SK-N-DZ (cell line): ENCODE measurements around the gene FNBP1L.
"Not testable (repeated sequence)": the region's sequence is repeated elsewhere in the genome, so short reads cannot be mapped to it uniquely, and the experiment has no call there.

Source experiments
- DNase-seq: peaks from one replicate; pipeline ENCODE4 v3.0.0-alpha.2; 2015; ENCODE audit warnings: low spot score
- small RNA-seq, 2 experiments: library from RNA; depleted of rRNA; stranded (forward); fragments of <200 nt; gene quantifications; one replicate each; pipeline ENCODE3, GENCODE V24; 2014

Gene FNBP1L

GRCh38 chr1:93591291-93591675, 143.4 kb downstream of the FNBP1L start:
- DNase-seq = not testable (repeated sequence)

- peak; percentile 92 for DNase-seq
Observed at GRCh38 chr1:93591676-93592550, 144.0 kb downstream of the FNBP1L start.

GRCh38 chr1:93592551-93592949, 144.6 kb downstream of the FNBP1L start:
- DNase-seq = no peak

GRCh38 chr1:93593854-93594602, 146.1 kb downstream of the FNBP1L start:
- no peak for DNase-seq

- DNase-seq = no peak
Observed at GRCh38 chr1:93594603-93594880, 146.6 kb downstream of the FNBP1L start.

- DNase-seq = no peak
Observed at GRCh38 chr1:93595266-93595665, 147.3 kb downstream of the FNBP1L start.

GRCh38 chr1:93595743-93596142, 147.8 kb downstream of the FNBP1L start:
- DNase-seq = no peak

GRCh38 chr1:93596329-93597089, 148.6 kb downstream of the FNBP1L start:
- no peak for DNase-seq

- no peak for DNase-seq
Observed at GRCh38 chr1:93597709-93598108, 149.8 kb downstream of the FNBP1L start.

- DNase-seq = no peak
Observed at GRCh38 chr1:93598396-93598795, 150.5 kb downstream of the FNBP1L start.

- no peak for DNase-seq
Observed at GRCh38 chr1:93598861-93599439, 151.0 kb downstream of the FNBP1L start.

GRCh38 chr1:93599479-93599878, 151.6 kb downstream of the FNBP1L start:
- DNase-seq = no peak

- no peak for DNase-seq
Observed at GRCh38 chr1:93600663-93601062, 152.7 kb downstream of the FNBP1L start.

GRCh38 chr1:93601686-93602085, 153.8 kb downstream of the FNBP1L start:
- DNase-seq = no peak

GRCh38 chr1:93602101-93602500, 154.2 kb downstream of the FNBP1L start:
- no peak for DNase-seq

GRCh38 chr1:93603106-93603505, 155.2 kb downstream of the FNBP1L start:
- DNase-seq = no peak

GRCh38 chr1:93603601-93604000, 155.7 kb downstream of the FNBP1L start:
- DNase-seq = no peak

Small RNA genes within 50 kb of the gene (small RNA-seq; reads per million reads assigned to genes)
- gene RNA5SP53 = 1.5 to 15.0 reads per million in 2 experiments
